Measurements from ENCODE around the gene VWA3A. TPM values are rescaled to one million over a fixed set of nuclear protein-coding genes. Genes with fewer than 3 reads are reported as not detected.
A peak's percentile ranks its signal among the peaks of the same experiment; 100 is the strongest.

VWA3A gene
- total and polyA plus RNA-seq, 2 of the 4 experiments (the other 2 are of a cell fraction), result not detected

DNA sequence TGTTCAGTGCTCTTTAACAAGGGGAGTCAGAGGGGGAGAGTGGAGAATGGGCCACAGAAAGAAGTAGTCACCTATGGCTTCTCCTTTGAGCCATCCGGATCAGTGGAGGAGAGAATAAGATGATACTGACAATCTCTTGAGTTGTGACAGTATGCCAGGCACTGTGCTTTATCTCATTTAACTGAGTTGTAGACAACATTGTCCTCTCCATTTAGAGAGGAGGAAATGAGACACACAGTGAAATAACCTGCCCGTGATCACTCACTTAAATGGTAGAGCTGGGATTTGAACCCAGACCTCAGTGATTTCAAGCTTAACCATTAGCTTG lies 95.9 kb downstream of the VWA3A start:
- no TSS peak for BruUV-seq (replicated peaks)
- Histone ChIP-seq H2BK20ac (ENCODE audit: low read depth, low read length) (no peak overlapping the region), H2BK15ac (ENCODE audit: low read depth, low read length) (no peak overlapping the region), H2AK9ac (replicated peaks; ENCODE audit: low read depth, low read length, poor library complexity) (no peak overlapping the region), H4K91ac (ENCODE audit: insufficient read depth, low read depth, low read length) (no peak overlapping the region), H3K23ac (ENCODE audit: low read depth, low read length) (no peak overlapping the region), H3K4me1 (ENCODE audit: control insufficient read depth, insufficient read depth, low read length) (peaks cover 4% of the 10 kb centered on the region; the same call in 1 of the 2 replicates), H4K5ac (ENCODE audit: low read depth, low read length) (no peak overlapping the region), H3K4ac (ENCODE audit: low read depth, low read length) (no peak overlapping the region), H4K20me1 (ENCODE audit: insufficient read depth, low read length) (no peaks in the 10 kb centered on the region), H2BK120ac (ENCODE audit: low read depth, low read length) (no peak overlapping the region), H3K56ac (ENCODE audit: extremely low read depth, insufficient read depth, low read length) (no peak overlapping the region), H3K4me2 (ENCODE audit: low read depth, low read length) (no peak overlapping the region), H3K36me3 (ENCODE audit: control insufficient read depth, insufficient read depth, low read length) (no peaks in the 10 kb centered on the region), H3K9me3 (ENCODE audit: control insufficient read depth, insufficient read depth, low read length) (no peaks in the 10 kb centered on the region), H3K27ac (ENCODE audit: insufficient read depth, low read length) (no peak overlapping the region), H3K9me1 (ENCODE audit: insufficient read depth, low read length) (peaks cover 7% of the 10 kb centered on the region; the same call in 1 of the 2 replicates), H3K79me1 (ENCODE audit: low read depth in 1 of 2, low read length in 2 of 2) (peaks cover 0 to 3% of the 10 kb centered on the region in 2 experiments; a peak in 1 of 4 replicates), H2AFZ (replicated peaks; ENCODE audit: low read length, poor library complexity) (peak overlapping the region; percentile 60), H3K4me3 (ENCODE audit: insufficient read depth, low read depth, low read length) (no peak overlapping the region), H3K18ac (ENCODE audit: low read depth, low read length) (no peak overlapping the region), H3K14ac (replicated peaks; ENCODE audit: low read depth, low read length) (no peak overlapping the region), H2BK5ac (ENCODE audit: low read depth, low read length, poor library complexity, severe bottlenecking) (no peak overlapping the region), H4K8ac (ENCODE audit: low read depth in 2 of 2, low read length in 2 of 2) (no peak overlapping the region), H3K27me3 (ENCODE audit: control insufficient read depth, insufficient read depth, low read length) (no peaks in the 10 kb centered on the region; the same call in 1 of the 2 replicates), H3K9ac (ENCODE audit: low read depth, low read length) (no peak overlapping the region), H2AK5ac (ENCODE audit: low read depth, low read length) (no peak overlapping the region)
- no peak for ATAC-seq (ENCODE audit: low read depth)
- dilution Hi-C loops (cut with HindIII; ENCODE audit: low sequenced_read_pairs, unreplicated experiment), result no loop called here
- no CpG with 5 or more reads among the region's 2 CpGs for WGBS, 2 experiments (ENCODE audit: extremely low coverage in 2 of 2, insufficient read length in 1 of 2)
- no peak for DNase-seq
- CTCF ChIA-PET, result interaction anchor here (0.6 to 3.9 kb wide), 24 partner anchors 8 to 238 kb away, joined by 3 to 23 read pairs (median 4); partner anchors contain the start of gene VWA3A
- intact Hi-C loops (cut with micrococcal nuclease), result loop anchor here (1.0 to 5.0 kb wide), 5 partner anchors 89 to 531 kb away; partner anchors contain the start of gene PDZD9
- TF ChIP-seq MAZ (IDR thresholded peaks at IDR 0.05; ENCODE audit: borderline replicate concordance, low read depth, low read length), result no peak
- TF ChIP-seq POLR2A (IDR thresholded peaks at IDR 0.05; ENCODE audit: low read depth, low read length), result no peak
- TF ChIP-seq BHLHE40 (IDR thresholded peaks at IDR 0.05; ENCODE audit: low read depth, low read length), result no peak
- TF ChIP-seq, protein P1, sequence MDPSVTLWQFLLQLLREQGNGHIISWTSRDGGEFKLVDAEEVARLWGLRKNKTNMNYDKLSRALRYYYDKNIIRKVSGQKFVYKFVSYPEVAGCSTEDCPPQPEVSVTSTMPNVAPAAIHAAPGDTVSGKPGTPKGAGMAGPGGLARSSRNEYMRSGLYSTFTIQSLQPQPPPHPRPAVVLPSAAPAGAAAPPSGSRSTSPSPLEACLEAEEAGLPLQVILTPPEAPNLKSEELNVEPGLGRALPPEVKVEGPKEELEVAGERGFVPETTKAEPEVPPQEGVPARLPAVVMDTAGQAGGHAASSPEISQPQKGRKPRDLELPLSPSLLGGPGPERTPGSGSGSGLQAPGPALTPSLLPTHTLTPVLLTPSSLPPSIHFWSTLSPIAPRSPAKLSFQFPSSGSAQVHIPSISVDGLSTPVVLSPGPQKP (IDR thresholded peaks at IDR 0.05; ENCODE audit: borderline replicate concordance, low read depth, low read length), result no peak
- TF ChIP-seq RAD21 (IDR thresholded peaks at IDR 0.05; ENCODE audit: low read length), result no peak
- in situ Hi-C loops (cut with MboI; ENCODE audit: low sequenced_read_pairs), result no loop called here
- POLR2A ChIA-PET (ENCODE audit: unreplicated experiment), result no interaction called here

Measured in IMR-90 (cell line).